Stimulated activated naive CD8-positive, alpha-beta T cell treated with anti-CD3 and anti-CD28 coated beads, Interleukin-15, Interleukin-2, amounts not matched to agents 100 U/mL and 50 U/mL, for 24 hours (primary cell): ENCODE data around the gene DPPA4.

ENCODE experiments used
- ATAC-seq: fragments of 150-1000 bp; cut with Tn5 transposase; one replicate; pipeline ENCODE4 v1.10.0; 2021
- DNase-seq: peaks from one replicate; pipeline ENCODE4 v3.0.0; 2021

DPPA4 gene

DNA sequence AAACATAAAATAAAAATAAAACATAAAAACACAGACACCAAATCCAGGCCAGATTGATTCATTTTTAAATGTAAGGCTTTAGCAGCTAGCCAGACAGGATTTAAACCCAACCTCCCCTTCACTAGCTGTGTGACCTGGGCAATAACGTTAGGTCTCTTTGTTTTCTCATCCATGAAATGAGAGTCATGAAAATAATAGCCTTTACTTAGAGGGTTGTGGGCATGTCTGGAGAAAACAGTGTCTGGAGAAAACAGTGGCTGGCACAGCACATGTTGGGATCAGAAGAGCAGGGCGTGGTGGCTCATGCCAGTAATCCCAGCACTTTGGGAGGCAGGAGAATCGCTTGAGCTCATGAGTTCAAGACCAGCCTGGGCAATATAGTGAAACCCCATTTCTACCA lies 1.9 kb upstream of the DPPA4 start:
- ATAC-seq, result no peak
- no peak for DNase-seq

DNA sequence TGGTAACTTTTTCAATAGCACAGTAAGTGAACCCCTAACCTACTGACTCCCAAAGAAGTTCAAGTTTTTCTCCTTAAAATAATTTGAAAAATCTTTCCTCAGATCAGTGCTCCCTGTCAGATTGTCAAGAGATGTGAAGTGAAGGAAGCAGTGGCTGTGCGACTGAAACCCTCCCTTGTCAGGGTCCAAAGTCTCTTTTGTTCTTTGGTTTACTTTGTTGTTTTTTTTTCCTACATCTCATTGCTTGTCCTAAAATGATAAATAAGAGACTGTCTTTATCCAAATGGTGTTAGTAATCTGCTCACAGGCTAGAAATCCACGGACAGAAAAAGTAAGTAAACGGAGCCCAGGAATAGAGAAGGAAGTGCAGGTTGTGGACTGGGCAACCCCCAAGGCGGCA lies 976 bp upstream of the DPPA4 start:
- ATAC-seq, result no peak
- DNase-seq, result no peak

DNA sequence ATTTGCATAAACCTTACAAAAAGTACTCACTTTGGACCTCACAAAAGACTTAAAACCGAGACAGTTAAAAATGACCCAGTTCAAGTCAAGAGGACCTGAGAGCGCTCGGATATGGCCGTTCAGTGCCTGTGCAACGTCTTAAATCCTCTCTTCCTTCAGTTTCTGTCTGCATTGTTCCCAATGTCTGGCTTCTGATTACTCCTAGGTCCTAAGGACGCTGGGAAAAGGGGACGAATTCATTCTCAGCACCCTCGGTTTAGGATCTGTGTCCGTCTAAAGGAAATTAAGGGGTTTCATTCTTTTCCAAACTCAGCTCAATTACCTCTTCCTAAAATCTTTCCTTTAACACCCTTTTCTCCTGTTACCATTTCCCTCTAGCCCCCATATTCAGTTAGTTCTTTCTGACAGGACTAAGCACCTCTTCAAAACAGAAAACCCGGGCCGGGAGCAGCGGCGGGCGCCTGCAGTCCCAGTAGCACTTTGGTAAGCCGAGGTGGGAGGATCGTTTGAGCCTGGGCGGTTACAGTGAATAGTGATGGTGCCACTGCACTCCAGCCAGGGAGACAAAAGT lies 970 bp downstream of the DPPA4 start:
- ATAC-seq (peak; percentile 70), DNase-seq (peak; percentile 22)

DNA sequence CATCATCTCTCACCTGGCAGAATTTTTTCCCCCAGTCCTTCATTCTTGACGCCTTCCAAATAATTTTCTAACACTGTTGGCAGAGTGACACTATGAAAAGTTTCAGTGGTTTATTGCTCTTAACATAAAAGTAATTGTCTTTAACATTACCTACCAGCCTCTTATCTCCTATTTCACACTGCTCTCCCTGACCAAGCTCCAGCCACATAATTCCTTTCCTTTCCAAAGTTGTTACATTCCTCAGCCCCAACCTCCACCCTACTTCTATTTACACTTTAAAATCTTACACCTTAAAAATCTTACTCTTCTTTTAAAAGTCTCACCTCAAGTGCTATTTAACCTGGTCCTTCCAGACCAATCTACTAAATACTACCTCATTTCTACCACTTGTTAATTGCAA lies 2.8 kb downstream of the DPPA4 start:
- no peak for ATAC-seq

DNA sequence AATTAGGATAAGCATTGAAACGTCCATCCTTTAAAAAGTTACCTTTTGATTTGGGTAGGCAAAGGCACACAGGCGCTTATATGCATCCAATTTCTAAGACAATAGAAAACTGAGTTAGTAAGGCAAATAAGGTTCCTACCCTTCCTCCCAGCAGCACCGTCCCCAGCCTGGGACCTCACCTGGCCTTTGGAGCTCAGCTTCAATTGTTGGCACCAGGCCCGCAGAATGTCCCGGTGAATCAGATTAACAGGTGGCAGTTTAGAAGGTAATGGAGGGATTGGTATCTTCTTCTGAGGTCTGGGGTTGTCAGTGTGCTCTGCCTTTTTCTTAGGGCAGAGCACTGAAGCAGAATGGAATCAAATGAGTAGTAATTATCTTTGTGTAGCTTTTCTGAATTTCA lies 5.7 kb downstream of the DPPA4 start:
- no peak for ATAC-seq
- DNase-seq, result no peak

More for the DNA sequence above, 2.8 kb downstream of the DPPA4 start:
- DNase-seq, result no peak

DNA sequence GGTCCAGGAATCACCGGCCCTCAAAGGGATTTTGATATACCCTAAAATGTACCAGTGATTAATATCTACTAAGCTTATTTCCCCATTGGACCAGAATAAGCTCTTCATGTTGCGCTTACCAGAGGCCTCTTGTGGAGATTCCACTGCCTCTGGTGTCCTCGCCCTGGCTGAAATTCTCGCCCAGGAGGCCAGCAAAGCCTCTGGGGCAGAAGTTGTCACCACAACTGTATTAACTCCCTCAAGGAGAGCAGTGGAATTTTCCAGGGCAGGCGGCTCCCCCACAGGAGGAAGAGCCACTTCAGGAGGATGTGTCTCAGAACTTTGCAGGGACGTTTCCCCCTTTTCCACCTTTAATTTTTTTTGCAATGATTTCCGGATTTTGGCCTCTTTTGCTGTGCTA lies 6.9 kb downstream of the DPPA4 start:
- DNase-seq (no peak), ATAC-seq (no peak)

DNA sequence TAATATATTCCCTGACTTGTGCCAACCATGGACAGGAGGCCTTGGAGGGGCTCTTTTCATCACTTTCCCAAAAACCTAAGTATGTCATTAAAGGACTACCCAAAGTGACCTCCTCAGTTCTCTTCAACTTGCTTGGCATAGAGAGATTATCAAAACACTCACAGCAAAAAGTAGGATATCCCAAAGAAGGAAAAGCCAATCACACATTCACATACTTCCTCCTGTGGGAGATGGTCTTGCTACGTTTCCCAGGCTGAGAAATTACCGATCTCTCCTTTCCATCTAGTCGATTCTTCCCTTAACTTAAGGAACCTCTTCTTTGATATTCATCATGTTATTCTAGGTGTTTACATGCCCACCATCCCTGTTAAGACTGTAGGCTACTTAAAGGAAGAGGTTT lies 9.1 kb downstream of the DPPA4 start:
- ATAC-seq, result no peak
- DNase-seq, result no peak

DNA sequence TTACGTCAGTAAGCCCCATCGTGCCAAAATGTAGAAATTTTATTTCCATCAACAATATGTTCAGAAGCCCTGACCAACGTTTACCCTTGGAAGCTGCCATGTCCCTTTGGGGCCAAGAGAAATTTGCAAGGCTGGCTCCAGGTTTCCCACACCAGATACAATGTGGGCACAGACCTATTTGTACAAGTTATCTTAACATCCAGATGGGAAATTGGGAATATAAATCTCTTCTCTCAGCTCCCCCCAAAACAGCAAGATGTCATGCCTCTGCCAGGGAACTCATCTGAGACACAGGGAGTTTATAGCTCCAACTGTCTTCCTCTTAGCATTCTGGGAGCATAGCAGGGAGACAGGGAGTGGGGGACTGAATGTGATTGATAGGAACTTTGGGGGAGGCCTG lies 11.7 kb downstream of the DPPA4 start:
- DNase-seq (no peak), ATAC-seq (no peak)

DNA sequence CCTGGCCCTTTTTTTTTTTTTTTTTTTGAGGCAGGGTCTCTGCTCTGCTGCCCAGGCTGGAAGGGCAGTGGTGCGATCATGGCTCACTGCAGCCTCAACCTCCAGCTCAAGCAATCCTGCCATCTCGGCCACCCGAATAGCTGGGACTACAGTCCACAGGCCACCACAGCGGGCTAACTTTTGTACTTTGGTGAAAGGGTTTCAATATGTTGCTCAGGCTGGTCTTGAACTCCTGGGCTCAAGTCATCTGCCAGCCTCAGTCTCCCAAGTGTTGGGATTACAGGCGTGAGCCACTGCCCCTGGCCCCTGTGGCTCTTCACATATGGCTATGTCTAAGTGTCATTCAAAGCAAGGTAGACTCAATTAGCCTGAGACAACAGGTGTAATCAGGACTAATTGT lies 12.2 kb downstream of the DPPA4 start:
- ATAC-seq, result no peak
- DNase-seq, result no peak

DNA sequence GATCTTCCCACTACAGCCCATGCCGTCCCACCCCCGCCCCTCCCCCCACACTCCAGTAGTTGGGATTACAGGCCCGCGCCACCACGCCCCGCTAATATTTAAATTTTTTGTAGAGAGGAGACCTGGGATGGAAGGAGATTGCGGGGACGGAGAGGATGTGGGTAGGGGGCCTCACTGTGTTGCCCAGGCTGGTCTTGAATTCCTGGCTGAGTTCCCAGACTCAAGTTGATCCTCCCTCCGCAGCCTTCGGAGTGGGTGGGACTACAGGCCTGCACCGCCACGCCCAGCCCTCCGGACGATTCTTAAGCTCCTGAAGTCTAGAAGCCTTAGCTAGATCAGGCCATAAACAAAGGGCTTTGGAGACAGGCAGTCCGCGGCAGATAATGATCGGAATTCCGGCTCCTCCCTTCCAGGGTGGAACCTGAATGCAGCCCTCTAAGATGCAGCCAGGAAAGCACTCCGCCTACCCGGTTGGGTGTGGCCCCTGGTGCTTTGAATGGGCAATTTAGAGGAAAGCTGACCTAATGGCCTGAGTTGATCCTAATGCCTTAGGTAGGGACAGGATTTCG lies 21.1 kb downstream of the DPPA4 start, which contains the start of gene DPPA2:
Gene DPPA2 (minus strand): TSS at position 356 of the 569 bp plus-strand sequence. CDS start 1,975 bp downstream, outside the sequence.
- DNase-seq, result no peak
- ATAC-seq, result no peak

DNA sequence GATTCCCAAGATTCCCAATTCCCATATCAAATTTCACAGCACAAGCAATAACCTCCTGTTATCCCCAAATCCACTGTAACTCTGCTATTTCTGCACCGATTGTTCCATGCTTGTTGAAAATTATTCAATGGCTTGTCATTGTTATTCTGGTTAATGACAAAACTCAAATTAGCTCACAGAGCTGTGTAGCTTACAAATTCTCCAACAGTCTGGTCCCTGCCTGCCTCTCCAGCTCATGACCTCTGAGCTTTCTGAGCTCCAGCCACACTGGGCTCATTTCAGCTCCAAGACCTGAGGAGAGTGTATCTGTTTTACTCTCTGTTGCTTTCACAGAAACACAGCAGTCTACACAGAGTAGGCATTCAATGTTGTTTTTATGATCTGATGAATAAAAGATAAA lies 24.3 kb downstream of the DPPA4 start:
- no peak for ATAC-seq

DNA sequence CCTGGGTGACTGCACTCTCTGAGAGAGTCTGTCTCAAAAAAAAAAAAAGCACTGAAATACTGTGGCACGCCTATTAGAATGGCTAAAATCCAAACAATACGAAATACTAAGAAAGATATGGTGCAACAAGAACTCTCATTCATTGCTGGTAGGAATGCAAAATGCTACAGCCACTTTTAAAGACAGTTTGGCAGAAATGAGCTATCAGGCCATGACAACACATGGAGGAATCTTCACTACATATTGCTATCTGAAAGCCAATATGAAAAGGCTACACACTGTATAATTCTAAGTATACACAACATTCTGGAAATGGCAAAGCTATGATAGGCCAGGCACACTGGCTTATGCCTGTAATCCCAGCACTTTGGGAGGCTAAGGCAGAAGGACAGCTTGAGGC lies 39.9 kb downstream of the DPPA4 start:
- ATAC-seq, result no peak

More for the DNA sequence above, 24.3 kb downstream of the DPPA4 start:
- DNase-seq, result no peak

DNA sequence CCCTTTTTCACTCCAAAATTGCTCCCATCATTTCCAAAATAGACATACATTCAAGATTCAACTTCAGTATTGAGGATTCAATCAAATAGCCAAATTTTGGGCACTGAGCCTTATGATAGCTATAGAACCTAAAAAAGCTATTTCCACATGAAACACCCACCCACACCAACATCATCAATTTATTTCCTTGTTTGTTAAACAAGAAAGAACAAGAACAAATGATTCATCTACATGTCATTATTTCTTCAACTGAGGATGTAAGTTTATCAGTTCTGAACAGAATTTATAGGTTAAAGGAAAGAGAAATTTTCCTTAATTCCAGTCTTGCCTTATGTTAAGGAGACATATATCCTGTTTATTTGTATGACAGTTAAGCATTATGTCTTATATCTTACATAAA lies 53.3 kb downstream of the DPPA4 start:
- no peak for DNase-seq
- ATAC-seq, result no peak

More for the DNA sequence above, 39.9 kb downstream of the DPPA4 start:
- DNase-seq, result no peak

DNA sequence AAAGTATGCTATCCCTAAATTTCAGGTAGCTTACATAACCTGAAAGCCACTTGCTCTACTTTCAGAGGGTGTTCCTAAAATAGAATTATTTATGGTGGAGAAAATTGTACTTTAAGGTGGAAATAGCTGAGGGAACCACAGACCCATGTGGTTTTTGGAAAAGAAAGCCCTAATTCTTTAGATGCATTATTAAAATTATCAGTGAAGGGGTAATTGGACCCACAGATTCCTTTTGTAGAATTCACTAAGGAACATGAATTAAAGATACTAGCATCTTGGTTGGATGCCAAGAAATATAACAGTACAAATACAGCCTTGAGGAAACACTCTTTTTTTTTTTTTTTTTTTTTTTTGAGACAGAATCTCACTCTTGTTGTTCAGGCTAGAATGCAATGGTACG lies 58.8 kb downstream of the DPPA4 start:
- DNase-seq (no peak), ATAC-seq (no peak)

DNA sequence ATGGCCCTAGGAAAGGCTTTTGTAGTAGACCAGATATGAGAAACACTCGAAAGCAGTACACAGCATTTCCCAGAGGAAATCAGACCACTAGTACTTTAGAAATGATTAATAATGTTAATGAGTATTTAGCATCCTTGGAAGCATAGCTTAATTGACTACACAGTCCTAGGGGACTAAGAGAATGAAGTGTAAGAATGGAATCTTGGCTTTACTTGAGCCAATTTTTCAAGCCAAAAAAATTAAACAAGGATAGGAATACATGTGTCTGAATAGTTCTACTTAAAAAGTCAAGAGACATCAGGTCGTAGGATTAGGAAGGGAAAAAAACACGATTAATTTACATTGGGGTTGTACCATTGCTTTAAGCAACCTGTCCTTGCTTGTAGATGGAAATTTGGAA lies 59.2 kb downstream of the DPPA4 start:
- no peak for DNase-seq
- ATAC-seq, result no peak
